Cerebellar nuclear complex (tissue), 1 donor: Measurements from ENCODE around the gene DNAJC12.
A peak's percentile ranks its signal among the peaks of the same experiment; 100 is the strongest.
"Not testable (repeated sequence)": the region's sequence is repeated elsewhere in the genome, so short reads cannot be mapped to it uniquely, and the experiment has no call there.

Experiments used
- DNase-seq, 2 experiments: peaks; one replicate each; lab custom pipeline; 2025; lab: John Stamatoyannopoulos, UW

The DNAJC12 gene

DNA sequence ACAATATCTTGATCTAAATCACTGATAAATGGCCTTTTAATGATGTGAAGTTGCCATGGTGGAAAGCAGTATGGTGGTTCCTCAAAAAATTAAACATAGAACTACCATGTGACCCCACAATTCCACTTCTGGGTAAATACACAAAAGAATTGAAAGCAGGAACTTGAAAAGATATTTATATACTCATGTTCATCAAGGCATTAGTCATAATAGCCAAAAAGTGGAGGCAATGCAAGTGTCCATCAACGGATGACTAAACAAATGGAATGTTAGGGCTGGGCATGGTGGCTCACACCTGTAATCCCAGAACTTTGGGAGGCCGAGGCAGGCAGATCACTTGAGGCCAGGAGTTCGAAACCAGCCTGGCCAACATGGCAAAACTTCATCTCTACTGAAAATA, 2.0 kb upstream of the DNAJC12 start:
- no peak for DNase-seq

DNA sequence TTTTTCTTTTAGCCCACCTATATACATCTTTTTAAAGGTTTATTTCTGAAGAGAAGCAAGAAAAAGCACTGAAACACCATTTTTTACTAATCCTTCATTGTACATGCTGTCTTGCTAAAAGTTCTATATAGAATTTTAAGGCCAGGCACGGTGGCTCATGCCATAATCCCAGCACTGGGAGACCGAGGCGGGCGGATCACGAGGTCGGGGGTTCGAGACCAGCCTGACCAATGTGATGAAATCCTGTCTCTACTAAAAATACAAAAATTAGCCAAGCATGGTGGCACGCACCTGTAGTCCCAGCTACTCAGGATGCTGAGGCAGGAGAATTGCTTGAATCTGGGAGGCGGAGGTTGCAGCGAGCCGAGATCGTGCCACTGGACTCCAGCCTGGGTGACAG, 1.5 kb upstream of the DNAJC12 start:
- not testable (repeated sequence) for DNase-seq

DNA sequence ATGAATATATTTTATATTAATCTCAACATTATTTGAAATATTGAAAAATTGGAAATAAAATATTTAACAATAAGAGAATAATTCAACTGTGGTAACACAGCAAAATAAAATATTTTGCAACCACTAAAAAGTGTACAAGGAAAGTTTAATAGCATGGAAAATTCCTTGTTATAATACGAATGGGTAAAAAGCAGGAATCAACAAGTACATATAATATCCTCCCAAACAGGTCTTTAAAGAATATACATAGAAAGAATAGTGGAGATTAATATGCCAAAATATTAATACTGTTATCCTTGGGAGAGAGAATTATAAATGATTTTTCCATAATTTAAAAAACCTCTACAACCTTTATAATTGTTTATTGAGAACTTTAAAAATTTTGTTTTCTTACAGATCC, 1.0 kb downstream of the DNAJC12 start:
- no peak for DNase-seq

DNA sequence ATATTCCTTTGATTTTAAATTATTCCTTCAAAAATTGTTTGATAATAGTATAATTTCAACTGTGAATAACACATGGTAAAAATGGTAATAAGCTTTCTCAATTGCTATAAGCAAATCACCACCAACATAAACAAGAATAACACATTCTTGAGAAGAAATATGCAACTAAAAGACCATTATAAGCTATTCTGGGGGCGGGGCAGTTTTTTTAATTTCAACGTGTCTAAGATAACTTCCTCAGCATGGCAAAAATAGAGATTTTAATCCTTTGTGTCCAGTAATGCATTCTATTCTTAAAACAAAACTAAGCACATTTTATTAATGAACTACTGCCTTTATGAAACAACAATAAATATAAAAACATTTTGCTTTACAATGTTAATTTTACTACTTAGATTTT, 1.5 kb downstream of the DNAJC12 start:
- DNase-seq, result no peak

DNA sequence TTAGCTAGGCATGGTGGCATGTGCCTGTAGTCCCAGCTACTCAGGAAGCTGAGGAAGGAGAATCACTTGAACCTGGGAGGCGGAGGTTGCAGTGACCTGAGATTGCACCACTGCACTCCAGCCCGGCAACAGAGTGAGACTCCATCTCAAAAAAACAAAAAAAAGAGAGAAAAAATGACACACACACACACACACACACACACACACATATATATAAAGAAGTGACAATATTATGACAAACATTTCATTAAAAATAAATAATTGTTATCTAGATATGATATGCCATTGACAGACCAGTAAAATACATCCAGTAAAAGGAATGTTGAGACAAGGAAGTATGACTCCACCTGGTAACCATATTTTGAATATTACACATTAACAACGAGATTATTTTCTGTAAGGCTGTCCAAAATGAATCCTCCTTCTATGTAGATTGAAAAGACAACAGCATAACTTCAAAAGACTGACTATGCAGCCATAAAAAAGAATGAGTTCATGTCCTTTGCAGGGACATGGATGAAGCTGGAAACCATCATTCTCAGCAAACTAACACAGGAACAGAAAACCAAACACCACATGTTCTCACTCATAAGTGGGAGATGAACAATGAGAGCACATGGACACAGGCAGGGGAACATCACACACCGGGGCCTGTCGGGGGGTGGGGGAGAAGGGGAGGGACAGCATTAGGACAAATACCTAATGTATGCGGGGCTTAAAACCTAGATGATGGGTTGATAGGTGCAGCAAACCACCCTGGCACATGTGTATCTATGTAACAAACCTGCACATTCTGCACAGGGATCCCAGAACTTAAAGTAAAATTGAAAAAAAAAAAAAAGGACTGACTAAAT, 2.2 kb downstream of the DNAJC12 start:
- DNase-seq, result not testable (repeated sequence)

DNA sequence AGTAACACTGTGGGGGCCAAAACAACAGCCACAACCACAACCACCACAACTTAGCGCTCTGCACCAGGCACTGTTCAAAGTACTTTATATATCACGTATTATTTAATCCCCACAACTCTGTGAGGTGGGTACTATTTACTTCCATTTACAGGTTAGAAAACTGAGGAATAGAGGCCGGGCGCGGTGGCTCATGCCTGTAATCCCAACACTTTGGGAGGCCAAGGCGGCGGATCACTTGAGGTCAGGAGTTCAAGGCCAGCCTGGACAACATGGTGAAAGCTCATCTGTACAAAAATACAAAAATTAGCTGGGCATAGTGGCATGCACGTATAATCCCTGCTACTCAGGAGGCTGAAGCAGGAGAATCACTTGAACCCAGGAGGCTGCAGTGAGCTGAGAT, 3.6 kb downstream of the DNAJC12 start:
- DNase-seq, result no peak

DNA sequence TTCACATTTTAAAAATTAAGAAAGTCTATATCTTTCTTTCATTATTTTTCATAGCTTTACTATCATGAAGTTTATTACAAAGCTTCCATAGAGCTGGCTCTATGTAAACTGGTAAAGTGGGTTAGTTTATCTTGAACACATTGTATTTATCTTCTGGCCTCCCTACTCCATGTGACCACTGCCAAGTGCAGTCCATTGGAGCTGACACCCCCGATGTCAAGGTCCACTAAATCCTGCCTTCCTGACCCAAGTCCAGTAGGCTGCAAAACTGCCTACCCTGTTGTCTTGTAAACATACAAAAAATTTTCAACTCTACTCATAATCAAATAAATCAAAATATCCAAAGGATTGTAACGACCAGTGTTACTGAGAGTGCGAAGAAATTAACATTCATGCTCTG, 10.2 kb downstream of the DNAJC12 start:
- DNase-seq, result no peak

DNA sequence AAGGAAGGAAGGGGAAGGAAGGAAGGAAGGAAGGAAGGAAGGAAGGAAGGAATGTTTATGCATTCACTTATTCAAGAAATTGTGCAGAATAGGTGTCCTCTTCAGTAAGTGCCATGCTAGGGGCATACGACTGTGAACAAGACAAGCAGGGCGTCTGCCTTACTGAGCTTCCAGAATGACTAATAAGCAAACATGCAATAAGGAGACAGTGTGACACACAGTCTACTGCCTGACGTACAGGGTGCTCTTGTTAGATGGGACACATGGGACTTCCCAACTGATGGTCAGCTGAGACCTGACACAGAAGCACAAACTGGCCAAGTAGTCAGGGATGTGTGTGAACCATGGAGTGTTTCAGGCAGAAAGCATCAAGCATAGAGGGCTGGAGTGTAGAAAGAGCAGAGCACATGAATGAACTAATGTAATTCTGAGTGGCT, 18.2 kb downstream of the DNAJC12 start:
- no peak for DNase-seq

DNA sequence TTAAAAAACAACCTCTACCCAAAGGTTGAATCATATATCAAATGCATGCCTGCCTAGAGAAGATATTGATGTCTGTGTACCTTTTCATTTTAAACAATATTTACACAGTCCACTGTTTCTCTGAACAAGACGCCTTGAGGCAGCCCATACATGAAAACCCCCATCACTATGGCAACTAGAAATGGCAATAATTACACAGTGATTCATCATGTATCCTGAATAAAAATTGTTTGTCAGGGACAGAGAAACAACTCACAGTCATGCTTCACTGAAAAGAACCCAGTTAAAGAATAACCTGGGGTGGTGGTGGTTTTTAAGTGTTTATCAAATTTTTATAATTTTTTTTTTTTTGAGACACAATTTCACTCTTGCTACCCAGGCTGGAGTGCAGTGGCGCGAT, 19.7 kb downstream of the DNAJC12 start:
- no peak for DNase-seq

DNA sequence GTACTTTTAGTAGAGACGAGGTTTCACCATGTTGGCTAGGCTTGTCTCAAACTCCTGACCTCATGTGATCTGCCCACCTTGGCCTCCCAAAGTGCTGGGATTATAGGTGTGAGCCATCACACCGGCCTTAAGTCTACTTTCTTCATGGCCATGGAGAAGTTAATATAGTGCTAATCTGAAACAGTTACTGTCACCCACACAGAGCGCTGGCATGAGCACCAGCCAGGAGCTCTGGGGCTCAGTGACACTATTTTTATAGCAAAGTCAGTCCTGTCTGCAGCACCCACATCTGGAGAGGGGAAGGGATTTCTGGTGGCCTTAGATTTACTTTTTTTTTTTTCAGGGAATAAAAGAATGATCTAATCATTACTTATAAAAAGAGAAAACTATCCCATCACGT, 21.3 kb downstream of the DNAJC12 start:
- no peak for DNase-seq

DNA sequence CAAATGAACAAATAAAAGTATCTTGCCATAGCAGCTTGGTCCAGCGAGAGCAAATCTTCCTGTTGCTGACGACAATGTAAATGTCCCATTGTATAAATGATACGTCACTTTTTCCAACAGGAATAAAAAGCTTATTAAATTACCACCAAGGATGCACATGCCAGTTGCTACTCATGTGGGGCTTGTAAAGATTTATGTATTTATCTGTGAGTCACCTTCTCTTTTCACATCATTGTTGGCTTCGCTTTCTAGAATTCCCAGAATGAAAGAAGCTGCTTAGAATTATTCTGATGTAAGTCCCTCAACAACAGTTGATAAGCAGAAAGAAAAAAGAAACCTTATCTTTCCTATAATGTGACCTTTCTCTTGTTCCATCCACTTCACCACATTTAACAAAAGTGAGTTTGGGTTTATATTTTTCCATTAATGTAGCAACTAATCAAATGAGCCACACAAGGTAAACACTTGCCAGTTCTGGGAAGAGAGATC, 22.4 kb downstream of the DNAJC12 start:
- no peak for DNase-seq

DNA sequence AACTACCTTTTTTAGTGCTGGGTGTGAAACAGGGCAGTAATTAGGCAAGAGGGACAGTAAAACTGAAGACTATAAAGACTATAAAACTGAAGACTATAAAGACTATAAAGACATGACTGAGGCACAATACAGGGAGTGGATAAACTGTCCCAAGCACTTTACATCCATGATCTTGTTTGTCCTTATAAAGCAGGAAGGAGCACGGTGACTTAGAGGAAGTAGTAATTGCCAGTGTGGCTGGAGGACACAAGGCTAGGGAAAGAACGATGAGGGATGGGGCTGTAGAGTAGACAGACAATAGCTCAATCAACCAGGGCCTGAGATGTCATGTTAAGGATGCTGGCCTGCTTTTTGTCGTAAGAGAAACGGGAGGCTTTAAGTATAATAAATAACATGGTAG, 26.0 kb downstream of the DNAJC12 start:
- no peak for DNase-seq

DNA sequence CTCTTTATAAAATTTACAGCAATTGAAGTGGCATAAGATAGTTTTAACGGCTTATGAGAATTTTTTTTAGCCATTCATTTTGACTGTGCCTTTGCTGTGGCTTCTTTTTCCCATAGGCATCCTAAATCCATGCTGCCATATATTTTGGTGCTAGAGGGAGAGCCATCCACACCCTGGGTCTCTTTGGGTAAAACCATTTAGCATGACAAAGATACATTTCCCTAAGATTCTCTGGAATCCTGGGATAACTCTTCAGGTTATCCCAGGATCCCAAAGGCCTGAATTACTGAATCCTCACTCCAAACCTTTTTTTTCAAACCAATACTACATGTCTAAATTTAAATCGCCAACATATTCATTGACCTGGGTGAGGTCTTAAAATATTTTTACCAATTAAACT, 28.9 kb downstream of the DNAJC12 start:
- DNase-seq, result no peak

DNA sequence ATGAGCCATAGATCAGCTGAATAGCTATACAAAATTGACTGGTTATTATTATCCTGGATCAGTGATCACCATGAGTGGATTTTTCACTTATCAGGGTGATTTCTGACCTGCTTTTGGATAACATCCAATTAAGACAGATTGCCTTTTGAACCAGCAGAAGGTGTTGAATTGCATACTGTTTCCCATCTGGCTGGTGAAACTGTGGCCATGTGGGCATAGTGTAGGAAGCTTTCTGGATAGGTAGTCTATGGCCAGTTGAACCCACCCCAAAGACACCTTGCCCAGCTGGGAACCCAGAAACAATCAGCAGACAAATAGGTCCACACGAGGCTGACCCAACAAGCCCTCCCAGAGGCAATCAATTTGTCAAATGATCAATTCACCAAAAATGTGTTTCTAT, 29.3 kb downstream of the DNAJC12 start:
- peak; percentile 32 to 95 for DNase-seq

DNA sequence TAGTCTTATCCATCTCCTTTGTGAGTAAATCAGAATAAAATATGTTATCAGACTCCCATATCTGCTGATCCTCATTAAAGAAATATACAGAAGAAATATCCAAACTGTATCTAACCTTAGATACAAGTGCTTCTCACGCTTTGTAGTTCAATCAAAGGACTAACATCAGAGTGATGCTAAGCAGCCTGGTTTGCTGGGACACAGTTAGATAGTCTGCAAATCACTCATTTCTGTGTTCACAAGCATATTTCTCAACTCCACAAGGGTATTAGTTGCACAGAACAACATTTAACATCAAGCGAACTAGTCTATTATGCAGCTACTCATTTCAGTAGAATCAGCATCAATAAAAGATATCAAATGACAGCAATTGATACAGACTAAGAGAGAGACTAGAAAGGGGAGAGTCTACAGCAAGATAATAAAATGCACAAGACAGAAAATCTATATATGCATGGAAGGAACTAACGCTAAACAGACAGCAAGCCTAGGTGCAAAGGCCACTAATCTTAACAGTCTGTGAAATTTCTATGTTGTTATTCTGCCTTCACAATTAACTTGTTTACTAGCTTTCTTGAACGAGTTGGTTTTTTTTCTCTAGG, 30.0 kb downstream of the DNAJC12 start:
- DNase-seq, result no peak

DNA sequence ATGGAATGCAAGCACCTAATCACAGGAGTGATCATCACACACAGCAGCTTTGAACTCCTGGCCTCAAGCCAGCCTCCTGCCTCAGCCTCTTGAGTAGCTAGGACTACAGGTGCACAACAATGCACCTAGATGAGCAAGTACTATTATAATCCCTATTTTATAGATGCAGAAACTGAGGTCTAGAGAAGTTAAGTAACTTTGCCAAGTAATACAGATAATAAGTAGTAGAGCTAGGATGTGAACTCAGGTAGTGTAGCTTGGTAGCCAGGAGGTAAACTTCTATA, 33.7 kb downstream of the DNAJC12 start:
- DNase-seq, result no peak

DNA sequence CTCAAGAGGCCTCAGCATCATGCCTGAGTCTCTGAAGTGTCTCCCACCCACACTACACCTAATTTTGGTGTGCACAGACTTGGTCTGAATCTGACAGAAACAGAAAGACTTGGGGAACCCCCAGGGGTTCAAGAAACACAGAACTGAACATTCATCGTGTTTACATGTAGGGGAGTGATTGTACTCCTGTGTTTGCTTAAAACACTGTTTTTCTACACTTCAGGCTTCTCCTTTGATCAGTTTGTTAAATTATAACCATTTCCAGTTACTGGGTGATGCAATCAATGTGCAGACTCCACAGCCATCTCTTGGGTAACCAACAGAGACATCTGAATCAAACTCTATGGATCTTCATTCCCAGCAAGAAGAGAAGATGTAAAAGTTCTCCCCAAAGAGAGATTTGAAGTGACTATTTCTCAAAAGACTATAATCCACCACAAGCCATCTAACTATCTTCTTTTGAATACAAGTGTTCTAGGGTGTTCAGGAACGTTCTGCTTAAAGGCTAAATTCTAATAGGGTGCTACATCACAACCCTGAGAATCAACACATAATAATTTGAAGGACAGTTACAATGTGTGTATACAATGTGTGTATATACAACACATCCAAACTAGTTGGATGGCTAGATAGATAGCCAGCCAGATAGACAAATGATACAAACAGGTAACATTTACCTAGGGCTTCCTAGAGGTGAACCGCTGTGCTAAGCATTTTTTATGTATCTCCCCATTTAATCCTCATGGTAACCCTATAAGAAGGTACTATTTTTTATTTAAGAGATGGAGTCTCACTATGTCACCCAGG, 34.2 kb downstream of the DNAJC12 start:
- no peak for DNase-seq

DNA sequence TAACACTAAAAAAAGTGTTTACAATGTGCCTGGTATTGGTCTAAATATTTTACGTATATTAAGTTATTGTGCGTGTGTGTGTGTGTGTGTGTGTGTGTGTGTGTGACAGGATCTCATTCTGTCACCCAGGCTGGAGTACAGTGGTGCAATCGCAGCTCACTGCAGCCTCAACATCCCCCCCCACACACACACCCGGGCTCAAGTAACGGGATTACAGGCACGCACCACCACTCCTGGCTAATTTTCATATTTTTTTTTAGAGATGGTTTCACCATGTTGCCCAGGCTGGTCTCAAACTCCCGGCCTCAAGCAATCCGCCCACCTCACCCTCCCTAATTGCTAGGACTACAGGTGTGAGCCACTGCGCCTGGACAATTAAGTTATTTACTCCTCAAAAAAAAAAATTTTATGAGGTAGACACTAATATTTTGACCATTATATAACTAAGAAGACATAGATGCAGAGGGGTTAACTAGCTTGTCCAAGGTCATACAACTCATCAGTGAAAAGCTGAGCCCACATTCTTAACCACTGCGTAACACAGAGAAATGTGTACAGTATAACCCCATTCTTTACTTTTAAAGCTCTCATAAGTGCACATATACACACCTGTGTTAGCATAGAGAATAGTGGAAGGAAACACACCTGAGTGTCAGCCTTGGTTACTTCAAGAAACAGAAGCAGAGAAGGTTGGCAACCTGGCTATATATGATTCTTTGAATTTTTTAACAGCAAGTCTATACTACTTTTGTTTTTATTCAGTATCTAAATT, 35.0 kb downstream of the DNAJC12 start:
- DNase-seq, result no peak

DNA sequence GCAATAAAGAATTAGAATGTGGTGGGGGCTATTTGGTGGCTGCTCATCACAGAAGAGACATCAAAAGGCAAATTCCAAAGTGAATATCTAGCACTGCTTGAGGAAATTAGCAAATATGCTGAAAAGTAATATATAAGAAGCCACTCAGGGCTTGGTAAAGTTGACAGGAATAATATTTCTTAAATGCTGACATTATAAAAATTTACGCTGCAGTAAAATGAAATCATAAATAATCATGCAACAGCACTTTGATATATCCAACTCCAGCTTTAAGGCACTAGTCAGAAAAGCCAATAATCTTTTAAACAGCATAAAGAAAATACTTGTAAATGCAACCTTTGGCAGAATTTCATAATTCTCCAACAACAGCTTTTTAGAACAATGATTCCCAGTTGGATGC, 36.9 kb downstream of the DNAJC12 start:
- DNase-seq, result no peak

DNA sequence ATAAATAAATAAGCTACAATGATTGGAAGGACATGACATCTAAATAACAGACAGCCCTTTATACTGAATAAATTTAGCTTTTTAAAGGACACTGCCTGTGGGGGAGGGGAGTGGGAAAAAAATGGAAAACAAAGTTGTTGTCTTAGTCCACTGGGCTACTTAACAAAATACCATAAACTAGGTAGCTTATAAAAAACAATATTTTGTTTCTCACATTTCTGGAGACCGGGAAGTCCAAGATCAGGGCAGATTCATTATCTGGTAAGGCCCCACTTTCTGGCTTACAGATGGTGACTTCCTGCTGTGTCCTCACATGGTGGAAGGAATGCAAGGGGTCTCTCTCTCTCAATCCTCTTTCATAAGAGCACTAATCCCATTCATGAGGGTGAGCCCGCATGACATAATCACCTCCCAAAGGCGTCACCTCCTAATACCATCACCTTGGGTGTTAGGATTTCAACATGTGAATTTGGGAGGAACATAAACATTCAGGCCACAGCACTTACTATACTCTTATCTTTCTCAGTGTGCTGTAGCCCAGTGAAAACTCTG, 43.0 kb downstream of the DNAJC12 start:
- DNase-seq, result no peak

DNA sequence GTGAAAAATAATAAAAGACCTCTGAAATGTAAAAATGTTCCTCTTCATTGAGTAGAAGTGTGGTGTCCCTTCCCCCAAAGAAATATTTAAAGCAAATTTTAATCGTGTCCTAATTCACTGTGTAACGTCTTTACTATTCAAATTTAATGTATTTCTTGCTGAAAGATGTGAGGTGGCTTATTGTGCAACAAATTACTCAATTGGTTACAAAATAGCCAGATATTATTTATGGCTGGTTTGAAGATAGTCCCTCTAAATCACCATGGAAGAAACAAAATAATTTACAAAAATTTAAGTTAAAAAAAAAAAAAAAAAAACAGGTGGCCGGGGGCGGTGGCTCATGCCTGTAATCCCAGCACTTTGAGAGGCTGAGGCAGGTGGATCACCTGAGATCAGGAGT, 43.7 kb downstream of the DNAJC12 start:
- DNase-seq, result no peak

DNA sequence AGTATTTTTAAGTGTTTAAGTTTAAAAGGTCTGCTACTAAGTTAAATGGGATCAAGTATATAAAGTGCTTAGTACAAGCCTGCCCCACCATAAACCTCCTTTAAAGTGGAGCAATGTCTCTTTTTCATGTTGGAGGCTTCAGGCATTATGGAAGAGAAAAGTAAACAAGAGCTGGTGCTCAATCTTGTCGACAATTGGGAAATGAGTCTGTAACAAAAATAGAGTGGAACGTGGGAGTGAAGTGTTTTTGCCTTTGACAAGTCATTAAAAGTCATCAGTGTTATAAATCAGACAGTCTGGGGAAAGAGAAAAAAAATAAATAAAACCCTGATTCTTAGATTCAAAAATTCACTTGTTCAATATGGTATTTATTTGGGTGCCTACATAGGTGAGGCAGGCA, 44.7 kb downstream of the DNAJC12 start:
- no peak for DNase-seq
